BLaER1 (cell line): ENCODE measurements around the gene OBI1.
"Not testable (repeated sequence)": the region's sequence is repeated elsewhere in the genome, so short reads cannot be mapped to it uniquely, and the experiment has no call there.

Experiments used
- H3K27ac ChIP-seq: shearing (Covaris generic); formaldehyde crosslinking; 2 replicates; pipeline ENCODE4 v1.8.1; 2022
- H3K27me3 ChIP-seq: shearing (Covaris generic); formaldehyde crosslinking; 2 replicates; pipeline ENCODE4 v1.8.1; 2022
- H3K36me3 ChIP-seq: shearing (Covaris generic); formaldehyde crosslinking; 2 replicates; pipeline ENCODE4 v1.8.1; 2022
- H3K4me1 ChIP-seq: shearing (Covaris generic); formaldehyde crosslinking; 2 replicates; pipeline ENCODE4 v1.8.1; 2022
- H3K4me2 ChIP-seq: shearing (Covaris generic); formaldehyde crosslinking; 2 replicates; pipeline ENCODE4 v1.8.1; 2022
- H3K4me3 ChIP-seq: shearing (Covaris generic); formaldehyde crosslinking; 2 replicates; pipeline ENCODE4 v1.8.1; 2022
- H3K9ac ChIP-seq: shearing (Covaris generic); formaldehyde crosslinking; 2 replicates; pipeline ENCODE4 v1.8.1; 2022
- H3K9me3 ChIP-seq: shearing (Covaris generic); formaldehyde crosslinking; 2 replicates; pipeline ENCODE4 v1.8.1; 2022
- H4K20me1 ChIP-seq: shearing (Covaris generic); formaldehyde crosslinking; 2 replicates; pipeline ENCODE4 v1.8.1; 2022
- Cebpa-rat ChIP-seq: shearing (Covaris generic); IDR thresholded peaks from 2 replicates; pipeline ENCODE4 v1.8.1; 2022

OBI1 gene

DNA sequence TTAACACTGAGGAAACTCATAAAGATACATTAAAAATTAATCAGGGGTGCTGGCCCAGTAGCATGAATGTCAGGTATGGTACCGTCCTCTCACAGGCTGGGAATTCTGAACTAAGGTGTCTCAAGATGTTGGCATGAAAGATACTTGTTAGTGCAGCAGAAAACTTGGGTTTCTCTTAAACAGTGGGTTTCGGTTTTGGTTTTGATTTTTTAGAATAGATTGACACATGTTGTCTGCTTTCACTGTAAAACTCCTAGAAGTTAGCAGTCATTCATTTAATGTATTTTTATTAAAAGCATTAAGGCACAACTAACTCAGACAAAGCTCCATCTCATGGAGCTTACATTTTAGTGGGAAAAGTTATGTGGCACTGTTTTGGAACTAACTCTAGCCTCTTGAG, 3.5 kb upstream of the OBI1 start:
- Histone ChIP-seq H3K9ac (no peak overlapping the region), H3K4me3 (no peak overlapping the region), H3K9me3 (no peaks in the 10 kb centered on the region), H3K36me3 (no peaks in the 10 kb centered on the region), H3K4me2 (no peak overlapping the region), H4K20me1 (peaks cover 12% of the 10 kb centered on the region), H3K27me3 (no peaks in the 10 kb centered on the region), H3K4me1 (peaks cover 18% of the 10 kb centered on the region), H3K27ac (no peak overlapping the region)
- TF ChIP-seq Cebpa-rat = no peak

DNA sequence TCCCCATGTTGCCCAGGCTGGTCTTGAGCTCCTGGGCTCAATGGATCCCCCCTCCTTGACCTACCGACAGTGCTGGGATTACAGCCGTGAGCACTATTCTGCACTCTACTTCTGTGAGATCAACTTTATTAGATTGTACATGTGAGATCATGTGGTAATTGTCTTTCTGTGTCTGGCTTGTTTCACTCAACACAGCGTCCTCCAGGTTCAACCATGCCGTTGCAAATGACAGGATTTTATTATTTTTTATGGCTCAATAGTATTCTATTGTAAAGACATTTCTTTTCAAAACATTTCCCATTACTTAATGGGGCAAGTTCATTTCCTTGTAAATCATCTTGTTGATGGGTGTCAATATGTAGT, 1.5 kb upstream of the OBI1 start:
- Histone ChIP-seq H3K9ac (peak overlapping the region; percentile 90; the same call in 1 of the 2 replicates), H3K4me1 (peaks cover 25% of the 10 kb centered on the region), H4K20me1 (peaks cover 29% of the 10 kb centered on the region), H3K27ac (peak overlapping the region; percentile 89), H3K4me2 (peak overlapping the region; percentile 86), H3K9me3 (no peaks in the 10 kb centered on the region), H3K4me3 (peak overlapping the region; percentile 88), H3K27me3 (no peaks in the 10 kb centered on the region), H3K36me3 (peaks cover 9% of the 10 kb centered on the region)
- TF ChIP-seq Cebpa-rat = no peak

- no peaks in the 10 kb centered on the region for H3K9me3 ChIP-seq
- H3K4me2 ChIP-seq = peak overlapping the region; percentile 86
- no peak for TF ChIP-seq Cebpa-rat
- peaks cover 35% of the 10 kb centered on the region for H4K20me1 ChIP-seq
- peak overlapping the region; percentile 89 for H3K27ac ChIP-seq
- peak overlapping the region; percentile 88 for H3K4me3 ChIP-seq
- H3K4me1 ChIP-seq = peaks cover 25% of the 10 kb centered on the region
- H3K27me3 ChIP-seq = no peaks in the 10 kb centered on the region
- peaks cover 15% of the 10 kb centered on the region for H3K36me3 ChIP-seq
- H3K9ac ChIP-seq = peak overlapping the region; percentile 90
These were observed 958 bp upstream of the OBI1 start for GRCh38 chr13:78659732-78660494.

- H4K20me1 ChIP-seq = peaks cover 40% of the 10 kb centered on the region
- no peaks in the 10 kb centered on the region for H3K27me3 ChIP-seq
- H3K9me3 ChIP-seq = no peaks in the 10 kb centered on the region
- H3K4me2 ChIP-seq = peak overlapping the region; percentile 86
- H3K27ac ChIP-seq = peak overlapping the region; percentile 89
- H3K36me3 ChIP-seq = peaks cover 19% of the 10 kb centered on the region
- H3K4me3 ChIP-seq = peak overlapping the region; percentile 88
- peak overlapping the region; percentile 90 for H3K9ac ChIP-seq
- H3K4me1 ChIP-seq = peaks cover 25% of the 10 kb centered on the region
- no peak for TF ChIP-seq Cebpa-rat
These were observed 435 bp upstream of the OBI1 start for GRCh38 chr13:78659450-78659730.

- TF ChIP-seq Cebpa-rat = no peak
- peaks cover 28% of the 10 kb centered on the region for H3K36me3 ChIP-seq
- peaks cover 25% of the 10 kb centered on the region for H3K4me1 ChIP-seq
These were observed 991 bp downstream of the OBI1 start for GRCh38 chr13:78657699-78658629.

GRCh38 chr13:78655906-78656305, 3.0 kb downstream of the OBI1 start:
- Histone ChIP-seq H3K9me3 (no peaks in the 10 kb centered on the region), H3K4me2 (no peak overlapping the region), H3K9ac (no peak overlapping the region), H3K4me1 (peaks cover 35% of the 10 kb centered on the region), H3K27me3 (no peaks in the 10 kb centered on the region), H4K20me1 (peaks cover 75% of the 10 kb centered on the region), H3K4me3 (no peak overlapping the region), H3K27ac (no peak overlapping the region), H3K36me3 (peaks cover 35% of the 10 kb centered on the region)
- no peak for TF ChIP-seq Cebpa-rat

More at GRCh38 chr13:78657699-78658629, 991 bp downstream of the OBI1 start:
- H3K27me3 ChIP-seq = no peaks in the 10 kb centered on the region
- peaks cover 54% of the 10 kb centered on the region for H4K20me1 ChIP-seq
- peak overlapping the region; percentile 89 for H3K27ac ChIP-seq
- peak overlapping the region; percentile 88 for H3K4me3 ChIP-seq
- peak overlapping the region; percentile 90 for H3K9ac ChIP-seq
- H3K9me3 ChIP-seq = no peaks in the 10 kb centered on the region
- H3K4me2 ChIP-seq = peak overlapping the region; percentile 93

- peaks cover 38% of the 10 kb centered on the region for H3K4me1 ChIP-seq
- H3K4me3 ChIP-seq = no peak overlapping the region
- peaks cover 35% of the 10 kb centered on the region for H3K36me3 ChIP-seq
- peaks cover 84% of the 10 kb centered on the region for H4K20me1 ChIP-seq
- H3K4me2 ChIP-seq = no peak overlapping the region
- no peaks in the 10 kb centered on the region for H3K9me3 ChIP-seq
- H3K27me3 ChIP-seq = no peaks in the 10 kb centered on the region
- no peak for TF ChIP-seq Cebpa-rat
- no peak overlapping the region for H3K9ac ChIP-seq
- H3K27ac ChIP-seq = no peak overlapping the region
These were observed 3.9 kb downstream of the OBI1 start for GRCh38 chr13:78655007-78655406.

- no peaks in the 10 kb centered on the region for H3K27me3 ChIP-seq
These were observed 6.3 kb downstream of the OBI1 start for GRCh38 chr13:78652651-78653050.

DNA sequence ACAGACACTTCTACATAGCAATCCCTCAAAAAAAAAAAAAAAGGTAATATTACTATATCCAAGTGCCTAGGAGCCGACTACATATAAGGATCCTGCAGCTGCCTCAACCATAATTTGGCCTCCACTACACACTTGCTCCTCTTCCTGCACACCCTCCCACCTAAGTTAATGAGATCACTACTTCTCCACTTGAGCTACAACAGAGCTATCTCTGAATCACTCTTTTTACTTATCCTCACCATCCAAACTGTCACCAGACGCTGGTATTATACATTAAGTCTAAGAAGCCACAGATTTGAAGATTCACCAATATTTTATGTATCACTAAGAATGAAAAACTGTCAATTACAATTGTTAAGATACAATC, 8.3 kb downstream of the OBI1 start:
- H3K27me3 ChIP-seq = no peaks in the 10 kb centered on the region
- peaks cover 48% of the 10 kb centered on the region for H3K36me3 ChIP-seq
- H3K9ac ChIP-seq = no peak overlapping the region
- H3K27ac ChIP-seq = no peak overlapping the region
- H3K4me2 ChIP-seq = peak overlapping the region; percentile 49
- peaks cover 27% of the 10 kb centered on the region for H3K4me1 ChIP-seq
- H4K20me1 ChIP-seq = peaks cover 100% of the 10 kb centered on the region
- H3K9me3 ChIP-seq = no peaks in the 10 kb centered on the region
- no peak overlapping the region for H3K4me3 ChIP-seq
- no peak for TF ChIP-seq Cebpa-rat

More at GRCh38 chr13:78652651-78653050, 6.3 kb downstream of the OBI1 start:
- Histone ChIP-seq H3K4me3 (no peak overlapping the region), H4K20me1 (peaks cover 97% of the 10 kb centered on the region), H3K36me3 (peaks cover 46% of the 10 kb centered on the region), H3K4me1 (peaks cover 36% of the 10 kb centered on the region), H3K27ac (no peak overlapping the region), H3K9me3 (no peaks in the 10 kb centered on the region), H3K4me2 (no peak overlapping the region), H3K9ac (no peak overlapping the region)
- TF ChIP-seq Cebpa-rat = no peak

- H3K4me2 ChIP-seq = peak overlapping the region; percentile 49
- H3K27me3 ChIP-seq = no peaks in the 10 kb centered on the region
- H3K9ac ChIP-seq = no peak overlapping the region
- H3K4me1 ChIP-seq = peaks cover 27% of the 10 kb centered on the region
- H4K20me1 ChIP-seq = peaks cover 100% of the 10 kb centered on the region
- H3K36me3 ChIP-seq = peaks cover 43% of the 10 kb centered on the region
- no peaks in the 10 kb centered on the region for H3K9me3 ChIP-seq
- no peak overlapping the region for H3K27ac ChIP-seq
- H3K4me3 ChIP-seq = no peak overlapping the region
- no peak for TF ChIP-seq Cebpa-rat
These were observed 8.8 kb downstream of the OBI1 start for GRCh38 chr13:78649997-78650716.

DNA sequence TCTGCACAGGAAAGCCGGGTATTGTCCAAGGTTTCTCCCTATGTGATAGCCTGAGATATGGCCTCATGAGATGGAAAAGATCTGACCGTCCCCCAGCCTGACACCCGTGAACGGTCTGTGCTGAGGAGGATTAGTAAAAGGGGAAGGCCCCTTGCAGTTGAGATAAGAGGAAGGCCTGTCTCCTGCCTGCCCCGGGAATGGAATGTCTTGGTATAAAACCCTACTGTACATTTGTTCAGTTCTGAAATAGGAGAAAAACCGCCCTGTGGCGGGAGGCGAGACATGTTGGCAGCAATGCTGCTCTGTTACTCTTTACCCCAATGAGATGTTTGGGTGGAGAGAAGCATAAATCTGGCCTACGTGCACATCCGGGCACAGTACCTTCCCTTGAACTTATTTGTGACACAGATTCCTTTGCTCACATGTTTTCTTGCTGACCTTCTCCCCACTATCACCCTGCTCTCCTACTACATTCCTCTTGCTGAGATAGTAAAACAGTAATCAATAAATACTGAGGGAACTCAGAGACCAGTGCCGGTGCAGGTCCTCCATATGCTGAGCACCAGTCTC, 11.8 kb downstream of the OBI1 start:
- Histone ChIP-seq H3K36me3 (peaks cover 50% of the 10 kb centered on the region), H4K20me1 (peaks cover 100% of the 10 kb centered on the region), H3K4me1 (peaks cover 27% of the 10 kb centered on the region)
- not testable (repeated sequence) for H3K9me3 ChIP-seq, H3K4me3 ChIP-seq, H3K4me2 ChIP-seq, H3K9ac ChIP-seq, H3K27me3 ChIP-seq, H3K27ac ChIP-seq
